Suprapubic skin (tissue), 4 donors: ENCODE results near the gene SPOPL. TPM values are rescaled to one million over a fixed set of nuclear protein-coding genes. Genes with fewer than 3 reads are reported as not detected.

ENCODE experiments used
- DNase-seq, 2 donors: peaks; one replicate each; pipeline ENCODE4 v3.0.0-alpha.2; 2019; ENCODE audit warnings: low spot score in 2 of 2
- H3K27ac ChIP-seq: fragments of 200-600 bp; sonication (generic); one replicate; pipeline ENCODE4 v1.5.1; 2019
- H3K27me3 ChIP-seq: fragments of 200-600 bp; sonication (generic); one replicate; pipeline ENCODE4 v1.5.1; 2019
- H3K36me3 ChIP-seq: fragments of 200-600 bp; sonication (generic); one replicate; pipeline ENCODE4 v1.5.1; 2019
- H3K4me1 ChIP-seq: fragments of 200-600 bp; sonication (generic); one replicate; pipeline ENCODE4 v1.5.1; 2019
- H3K4me3 ChIP-seq: fragments of 200-600 bp; sonication (generic); one replicate; pipeline ENCODE4 v1.5.1; 2019; ENCODE audit warnings: mild to moderate bottlenecking
- H3K9me3 ChIP-seq: fragments of 200-600 bp; sonication (generic); one replicate; pipeline ENCODE4 v1.5.1; 2019
- EP300 ChIP-seq: sonication (generic); formaldehyde crosslinking; IDR thresholded peaks from one replicate; pipeline ENCODE4 v1.6.1; 2017; ENCODE audit warnings: antibody characterized with exemption
- POLR2A ChIP-seq, 2 donors: fragments of 450-650 bp; IDR thresholded peaks; one replicate each; pipeline ENCODE4 v1.6.1; 2017; ENCODE audit warnings: antibody characterized with exemption in 2 of 2, mild to moderate bottlenecking in 2 of 2, moderate library complexity in 2 of 2
- POLR2AphosphoS5 ChIP-seq, 3 donors: sonication (generic); formaldehyde crosslinking; IDR thresholded peaks; one replicate each; pipeline ENCODE4 v1.6.1; 2017; ENCODE audit warnings: antibody characterized with exemption in 3 of 3
- WGBS: methylation state at CpG from one replicate; pipeline ENCODE4 v1.1.5; 2018; 5-methylcytosine and 5-hydroxymethylcytosine counted together
- total RNA-seq, 4 donors: library from RNA; depleted of rRNA; stranded (reverse); fragments of >200 nt; gene quantifications; one replicate each; pipeline ENCODE4 v1.1.0, GENCODE V29; 2016
- TF ChIP-seq, protein P1 (sequence below), 2 donors: fragments of 200-600 bp in 1 of 2; fragments of 450-650 bp in 1 of 2; sonication (generic) in 1 of 2; IDR thresholded peaks; one replicate each; pipeline ENCODE4 v1.5.1; 2016 to 2019; ENCODE audit warnings: antibody characterized with exemption in 2 of 2, mild to moderate bottlenecking in 1 of 2, moderate library complexity in 1 of 2

Gene SPOPL
- total RNA-seq, 4 donors from 2014 or later: 24.8 to 42.4 (median 31.2) TPM

- no peak for DNase-seq
- no peak overlapping the region for H3K27ac ChIP-seq
Measured at GRCh38 chr2:138581909-138582308, 80.3 kb downstream of the SPOPL start.

DNA sequence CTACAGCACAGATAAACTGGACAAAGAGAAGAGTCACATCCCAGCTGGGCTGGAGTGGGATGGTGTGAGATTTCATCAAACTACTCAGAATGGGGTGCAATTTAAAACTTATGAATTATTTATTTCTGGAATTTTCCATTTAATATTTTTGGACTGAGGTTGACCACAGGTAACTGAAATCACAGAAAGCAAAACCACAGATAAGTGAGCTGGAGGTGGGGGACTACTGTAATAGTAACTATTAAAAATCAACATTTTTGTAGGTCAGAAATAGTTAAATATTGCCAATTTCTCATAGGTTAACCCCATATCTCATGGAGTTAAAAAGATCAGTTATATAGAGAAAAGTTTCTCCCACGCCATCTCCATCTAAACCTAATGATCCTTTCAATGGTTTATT, 88.1 kb downstream of the SPOPL start:
- no peak overlapping the region for H3K27ac ChIP-seq
- 98% methylated on average over 1 of the region's 1 CpG for WGBS
- no peaks in the 10 kb centered on the region for H3K9me3 ChIP-seq
- no peaks in the 10 kb centered on the region for H3K4me1 ChIP-seq
- TF ChIP-seq, protein P1, sequence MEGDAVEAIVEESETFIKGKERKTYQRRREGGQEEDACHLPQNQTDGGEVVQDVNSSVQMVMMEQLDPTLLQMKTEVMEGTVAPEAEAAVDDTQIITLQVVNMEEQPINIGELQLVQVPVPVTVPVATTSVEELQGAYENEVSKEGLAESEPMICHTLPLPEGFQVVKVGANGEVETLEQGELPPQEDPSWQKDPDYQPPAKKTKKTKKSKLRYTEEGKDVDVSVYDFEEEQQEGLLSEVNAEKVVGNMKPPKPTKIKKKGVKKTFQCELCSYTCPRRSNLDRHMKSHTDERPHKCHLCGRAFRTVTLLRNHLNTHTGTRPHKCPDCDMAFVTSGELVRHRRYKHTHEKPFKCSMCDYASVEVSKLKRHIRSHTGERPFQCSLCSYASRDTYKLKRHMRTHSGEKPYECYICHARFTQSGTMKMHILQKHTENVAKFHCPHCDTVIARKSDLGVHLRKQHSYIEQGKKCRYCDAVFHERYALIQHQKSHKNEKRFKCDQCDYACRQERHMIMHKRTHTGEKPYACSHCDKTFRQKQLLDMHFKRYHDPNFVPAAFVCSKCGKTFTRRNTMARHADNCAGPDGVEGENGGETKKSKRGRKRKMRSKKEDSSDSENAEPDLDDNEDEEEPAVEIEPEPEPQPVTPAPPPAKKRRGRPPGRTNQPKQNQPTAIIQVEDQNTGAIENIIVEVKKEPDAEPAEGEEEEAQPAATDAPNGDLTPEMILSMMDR (IDR thresholded peaks at IDR 0.05): no peak
- TF ChIP-seq POLR2A (IDR thresholded peaks at IDR 0.05): no peak
- no peak for TF ChIP-seq EP300
- TF ChIP-seq POLR2AphosphoS5 (IDR thresholded peaks at IDR 0.05): no peak
- peaks cover 4% of the 10 kb centered on the region for H3K36me3 ChIP-seq
- no peaks in the 10 kb centered on the region for H3K27me3 ChIP-seq
- DNase-seq: no peak
- no peak overlapping the region for H3K4me3 ChIP-seq

More at GRCh38 chr2:138581909-138582308, 80.3 kb downstream of the SPOPL start:
- peaks cover 46% of the 10 kb centered on the region for H3K36me3 ChIP-seq
- 98% methylated on average over 1 of the region's 1 CpG for WGBS
- no peaks in the 10 kb centered on the region for H3K4me1 ChIP-seq
- H3K4me3 ChIP-seq: no peak overlapping the region
- no peaks in the 10 kb centered on the region for H3K27me3 ChIP-seq
- peaks cover 5% of the 10 kb centered on the region for H3K9me3 ChIP-seq
- no peak for TF ChIP-seq POLR2A (IDR thresholded peaks at IDR 0.05)
- no peak for TF ChIP-seq EP300
- TF ChIP-seq, protein P1 (IDR thresholded peaks at IDR 0.05): no peak
- no peak for TF ChIP-seq POLR2AphosphoS5 (IDR thresholded peaks at IDR 0.05)

GRCh38 chr2:138596403-138596802, 94.8 kb downstream of the SPOPL start:
- Histone ChIP-seq H3K27me3 (no peaks in the 10 kb centered on the region), H3K4me1 (no peaks in the 10 kb centered on the region), H3K36me3 (peaks cover 20% of the 10 kb centered on the region), H3K9me3 (no peaks in the 10 kb centered on the region), H3K4me3 (no peak overlapping the region), H3K27ac (no peak overlapping the region)
- TF ChIP-seq POLR2A (IDR thresholded peaks at IDR 0.05) (no peak), POLR2AphosphoS5 (IDR thresholded peaks at IDR 0.05) (no peak), EP300 (no peak)
- TF ChIP-seq, protein P1 (IDR thresholded peaks at IDR 0.05): no peak
- WGBS: 45% methylated on average over 3 of the region's 3 CpGs
- no peak for DNase-seq

DNA sequence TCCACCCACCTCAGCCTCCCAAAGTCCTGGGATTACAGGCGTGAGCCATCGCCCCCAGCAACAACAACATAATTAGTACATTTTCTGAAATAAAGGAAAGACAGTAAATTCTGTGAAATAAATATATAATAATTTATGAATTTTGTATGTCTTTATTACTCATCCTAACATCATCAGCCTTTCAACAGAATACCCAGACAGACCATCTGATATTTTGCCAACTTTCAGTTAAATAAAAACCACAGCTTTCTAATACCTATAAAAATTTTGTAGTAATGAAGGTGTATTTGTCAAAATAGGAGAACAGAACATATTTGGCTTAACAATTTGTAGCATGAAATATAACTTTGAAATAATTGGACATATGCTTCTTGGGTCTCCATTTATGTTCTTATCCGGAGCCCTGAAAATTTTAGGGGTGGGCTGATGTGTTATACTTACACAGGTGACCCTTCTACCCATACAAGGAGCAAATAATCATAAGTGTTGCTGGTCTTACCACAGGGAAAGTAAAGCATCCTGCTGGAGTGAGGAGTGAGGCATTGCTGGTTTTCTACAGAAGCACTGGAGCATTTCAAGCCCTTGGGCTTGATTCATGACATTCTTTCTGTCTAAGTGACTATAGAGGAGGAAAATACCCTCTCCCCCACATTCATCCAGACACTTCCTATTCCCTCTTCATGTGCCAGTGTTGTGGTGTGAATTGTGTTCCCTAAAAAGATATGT, 99.3 kb downstream of the SPOPL start:
- DNase-seq: no peak
- TF ChIP-seq POLR2A (IDR thresholded peaks at IDR 0.05): no peak
- TF ChIP-seq, protein P1 (IDR thresholded peaks at IDR 0.05): no peak
- TF ChIP-seq POLR2AphosphoS5 (IDR thresholded peaks at IDR 0.05): no peak
- Histone ChIP-seq H3K9me3 (no peaks in the 10 kb centered on the region), H3K4me3 (no peak overlapping the region), H3K27ac (no peak overlapping the region), H3K4me1 (no peaks in the 10 kb centered on the region), H3K27me3 (no peaks in the 10 kb centered on the region), H3K36me3 (peaks cover 10% of the 10 kb centered on the region)
- 96% methylated on average over 3 of the region's 3 CpGs for WGBS

GRCh38 chr2:138601458-138602165, 100.0 kb downstream of the SPOPL start:
- TF ChIP-seq POLR2AphosphoS5 (IDR thresholded peaks at IDR 0.05) (no peak), EP300 (no peak), POLR2A (IDR thresholded peaks at IDR 0.05) (no peak)
- TF ChIP-seq, protein P1 (IDR thresholded peaks at IDR 0.05): no peak
- Histone ChIP-seq H3K4me1 (no peaks in the 10 kb centered on the region), H3K27me3 (no peaks in the 10 kb centered on the region), H3K4me3 (no peak overlapping the region), H3K9me3 (no peaks in the 10 kb centered on the region), H3K36me3 (peaks cover 3% of the 10 kb centered on the region), H3K27ac (no peak overlapping the region)
- WGBS: 67% methylated on average over 2 of the region's 2 CpGs
- no peak for DNase-seq
